ENCODE data around the gene CNTNAP2.

DNA sequence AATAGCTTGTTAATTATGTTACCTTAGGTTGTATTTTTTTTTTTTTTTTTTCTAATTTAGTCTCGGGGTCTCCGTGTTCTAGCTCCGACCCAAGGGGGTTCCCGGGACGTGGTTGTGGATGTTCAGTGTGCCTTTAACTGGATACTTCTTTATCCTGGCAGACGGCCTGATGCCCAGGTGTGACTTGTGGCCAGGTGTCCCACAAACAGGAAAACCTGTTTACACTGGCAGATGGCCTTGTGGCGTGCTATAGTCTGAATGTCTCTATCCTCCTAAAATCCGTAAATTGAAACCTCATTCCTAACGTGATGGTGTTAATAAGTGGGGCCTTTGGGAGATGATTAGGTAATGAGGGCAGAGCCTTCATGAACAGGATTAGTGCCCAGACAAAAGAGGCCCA, 1927.6 kb downstream of the CNTNAP2 start:
- TF ChIP-seq, protein P1, sequence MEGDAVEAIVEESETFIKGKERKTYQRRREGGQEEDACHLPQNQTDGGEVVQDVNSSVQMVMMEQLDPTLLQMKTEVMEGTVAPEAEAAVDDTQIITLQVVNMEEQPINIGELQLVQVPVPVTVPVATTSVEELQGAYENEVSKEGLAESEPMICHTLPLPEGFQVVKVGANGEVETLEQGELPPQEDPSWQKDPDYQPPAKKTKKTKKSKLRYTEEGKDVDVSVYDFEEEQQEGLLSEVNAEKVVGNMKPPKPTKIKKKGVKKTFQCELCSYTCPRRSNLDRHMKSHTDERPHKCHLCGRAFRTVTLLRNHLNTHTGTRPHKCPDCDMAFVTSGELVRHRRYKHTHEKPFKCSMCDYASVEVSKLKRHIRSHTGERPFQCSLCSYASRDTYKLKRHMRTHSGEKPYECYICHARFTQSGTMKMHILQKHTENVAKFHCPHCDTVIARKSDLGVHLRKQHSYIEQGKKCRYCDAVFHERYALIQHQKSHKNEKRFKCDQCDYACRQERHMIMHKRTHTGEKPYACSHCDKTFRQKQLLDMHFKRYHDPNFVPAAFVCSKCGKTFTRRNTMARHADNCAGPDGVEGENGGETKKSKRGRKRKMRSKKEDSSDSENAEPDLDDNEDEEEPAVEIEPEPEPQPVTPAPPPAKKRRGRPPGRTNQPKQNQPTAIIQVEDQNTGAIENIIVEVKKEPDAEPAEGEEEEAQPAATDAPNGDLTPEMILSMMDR (IDR thresholded peaks at IDR 0.05): no peak
- TF ChIP-seq POLR2A (IDR thresholded peaks at IDR 0.05) (no peak), EP300 (IDR thresholded peaks at IDR 0.05) (no peak), POLR2AphosphoS5 (IDR thresholded peaks at IDR 0.05) (no peak)

Data from suprapubic skin (tissue), 4 donors.